CD1c-positive myeloid dendritic cell (primary cell): ENCODE data around the gene ITPRIP.
A peak's percentile ranks its signal among the peaks of the same experiment; 100 is the strongest.

Experiments
- DNase-seq: peaks from one replicate; pipeline ENCODE4 v3.0.0-alpha.2; 2016; ENCODE audit errors: extremely low spot score

Gene ITPRIP

GRCh38 chr10:104340641-104341040 is 2.4 kb upstream of the ITPRIP start:
- no peak for DNase-seq

GRCh38 chr10:104340111-104340526 is 1.9 kb upstream of the ITPRIP start:
- DNase-seq: no peak

- peak; percentile 28 for DNase-seq
Observed at GRCh38 chr10:104339469-104340110, 1.3 kb upstream of the ITPRIP start.

- DNase-seq: peak; percentile 83
Observed at GRCh38 chr10:104337521-104337984, 712 bp downstream of the ITPRIP start.

- no peak for DNase-seq
Observed at GRCh38 chr10:104336821-104337467, 1.3 kb downstream of the ITPRIP start.

- no peak for DNase-seq
Observed at GRCh38 chr10:104334965-104335650, 3.2 kb downstream of the ITPRIP start.

GRCh38 chr10:104334561-104334960 is 3.7 kb downstream of the ITPRIP start:
- DNase-seq: no peak

- no peak for DNase-seq
Observed at GRCh38 chr10:104333728-104334373, 4.4 kb downstream of the ITPRIP start.

- no peak for DNase-seq
Observed at GRCh38 chr10:104333032-104333727, 5.1 kb downstream of the ITPRIP start.

- no peak for DNase-seq
Observed at GRCh38 chr10:104332243-104333031, 5.8 kb downstream of the ITPRIP start.

GRCh38 chr10:104331208-104331838 is 6.9 kb downstream of the ITPRIP start:
- no peak for DNase-seq

GRCh38 chr10:104330168-104331110 is 7.8 kb downstream of the ITPRIP start:
- DNase-seq: no peak

- DNase-seq: peak; percentile 66
Observed at GRCh38 chr10:104329735-104330134, 8.5 kb downstream of the ITPRIP start.

GRCh38 chr10:104328896-104329710 is 9.2 kb downstream of the ITPRIP start:
- DNase-seq: peak; percentile 94

- DNase-seq: no peak
Observed at GRCh38 chr10:104328646-104328895, 9.7 kb downstream of the ITPRIP start.

- DNase-seq: peak; percentile 87
Observed at GRCh38 chr10:104327745-104328645, 10.3 kb downstream of the ITPRIP start.

- DNase-seq: no peak
Observed at GRCh38 chr10:104326991-104327610, 11.2 kb downstream of the ITPRIP start.
